Panc1 (cell line): ENCODE measurements around the gene ZNF362.

Experiments
- CTCF ChIP-seq: fragments of 450-650 bp; IDR thresholded peaks from 2 replicates; pipeline ENCODE4 v1.5.1; 2017; ENCODE audit warnings: mild to moderate bottlenecking
- POLR2AphosphoS5 ChIP-seq: IDR thresholded peaks from 2 replicates; pipeline ENCODE4 v1.6.1; 2012; ENCODE audit warnings: mild to moderate bottlenecking, low read depth, low read length, moderate library complexity
- TCF7L2 ChIP-seq: IDR thresholded peaks from 2 replicates; pipeline ENCODE4 v1.6.1; 2011; ENCODE audit warnings: mild to moderate bottlenecking, low read depth, low read length, inconsistent platforms
- TF ChIP-seq, protein P1 (sequence below), 2 experiments: IDR thresholded peaks; 2 replicates each; pipeline ENCODE4 v1.6.1; 2011 to 2012; ENCODE audit warnings: low read depth in 2 of 2, control low read depth in 1 of 2, low read length in 1 of 2, mild to moderate bottlenecking in 1 of 2, moderate library complexity in 1 of 2; ENCODE audit not compliant: insufficient read depth in 1 of 2

DNA sequence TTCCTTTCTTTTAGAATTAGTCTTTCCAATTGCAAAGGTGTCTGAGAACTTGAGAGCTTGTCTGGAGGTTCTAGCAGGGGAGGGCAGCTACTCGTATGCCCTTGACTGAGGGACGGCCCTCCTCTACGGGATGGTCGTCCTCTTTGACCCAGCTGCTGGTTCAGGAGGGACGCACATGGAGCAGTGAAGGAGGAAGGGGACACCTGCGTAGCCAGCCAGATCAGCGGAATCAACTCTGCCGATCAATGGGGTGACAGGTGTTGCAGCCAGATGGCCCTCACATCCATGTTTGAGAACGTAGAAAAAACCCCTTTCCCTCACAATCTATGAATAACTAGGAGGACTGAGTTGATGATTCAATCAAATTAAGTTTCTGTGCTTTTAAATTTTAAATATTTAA lies 80.3 kb downstream of the ZNF362 start:
- TF ChIP-seq CTCF (no peak), POLR2AphosphoS5 (no peak), TCF7L2 (no peak)
- TF ChIP-seq, protein P1, sequence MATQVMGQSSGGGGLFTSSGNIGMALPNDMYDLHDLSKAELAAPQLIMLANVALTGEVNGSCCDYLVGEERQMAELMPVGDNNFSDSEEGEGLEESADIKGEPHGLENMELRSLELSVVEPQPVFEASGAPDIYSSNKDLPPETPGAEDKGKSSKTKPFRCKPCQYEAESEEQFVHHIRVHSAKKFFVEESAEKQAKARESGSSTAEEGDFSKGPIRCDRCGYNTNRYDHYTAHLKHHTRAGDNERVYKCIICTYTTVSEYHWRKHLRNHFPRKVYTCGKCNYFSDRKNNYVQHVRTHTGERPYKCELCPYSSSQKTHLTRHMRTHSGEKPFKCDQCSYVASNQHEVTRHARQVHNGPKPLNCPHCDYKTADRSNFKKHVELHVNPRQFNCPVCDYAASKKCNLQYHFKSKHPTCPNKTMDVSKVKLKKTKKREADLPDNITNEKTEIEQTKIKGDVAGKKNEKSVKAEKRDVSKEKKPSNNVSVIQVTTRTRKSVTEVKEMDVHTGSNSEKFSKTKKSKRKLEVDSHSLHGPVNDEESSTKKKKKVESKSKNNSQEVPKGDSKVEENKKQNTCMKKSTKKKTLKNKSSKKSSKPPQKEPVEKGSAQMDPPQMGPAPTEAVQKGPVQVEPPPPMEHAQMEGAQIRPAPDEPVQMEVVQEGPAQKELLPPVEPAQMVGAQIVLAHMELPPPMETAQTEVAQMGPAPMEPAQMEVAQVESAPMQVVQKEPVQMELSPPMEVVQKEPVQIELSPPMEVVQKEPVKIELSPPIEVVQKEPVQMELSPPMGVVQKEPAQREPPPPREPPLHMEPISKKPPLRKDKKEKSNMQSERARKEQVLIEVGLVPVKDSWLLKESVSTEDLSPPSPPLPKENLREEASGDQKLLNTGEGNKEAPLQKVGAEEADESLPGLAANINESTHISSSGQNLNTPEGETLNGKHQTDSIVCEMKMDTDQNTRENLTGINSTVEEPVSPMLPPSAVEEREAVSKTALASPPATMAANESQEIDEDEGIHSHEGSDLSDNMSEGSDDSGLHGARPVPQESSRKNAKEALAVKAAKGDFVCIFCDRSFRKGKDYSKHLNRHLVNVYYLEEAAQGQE (IDR thresholded peaks at IDR 0.05; ENCODE audit: insufficient read depth in 1 of 2, low read depth in 2 of 2, low read length in 1 of 2), result no peak
